GM13976 (cell line): ENCODE data around the gene MALT1.

Experiments
- DNase-seq: peaks from one replicate; pipeline ENCODE4 v3.0.0; 2012; ENCODE audit warnings: low spot score
- in situ Hi-C: fragments of 300-500 bp; cut with MboI; formaldehyde crosslinking; loops from one replicate; pipeline ENCODE4 v1.12.0; 2022; ENCODE audit warnings: low sequenced_read_pairs, mixed read lengths, inconsistent platforms; ENCODE audit not compliant: unreplicated experiment
- TF ChIP-seq, protein P1 (sequence below): IDR thresholded peaks from 2 replicates; pipeline ENCODE4 v1.5.1; 2012; ENCODE audit warnings: borderline replicate concordance, mild to moderate bottlenecking; ENCODE audit not compliant: insufficient read depth; ENCODE audit errors: extremely low read depth, missing control alignments, control extremely low read depth

Gene MALT1

DNA sequence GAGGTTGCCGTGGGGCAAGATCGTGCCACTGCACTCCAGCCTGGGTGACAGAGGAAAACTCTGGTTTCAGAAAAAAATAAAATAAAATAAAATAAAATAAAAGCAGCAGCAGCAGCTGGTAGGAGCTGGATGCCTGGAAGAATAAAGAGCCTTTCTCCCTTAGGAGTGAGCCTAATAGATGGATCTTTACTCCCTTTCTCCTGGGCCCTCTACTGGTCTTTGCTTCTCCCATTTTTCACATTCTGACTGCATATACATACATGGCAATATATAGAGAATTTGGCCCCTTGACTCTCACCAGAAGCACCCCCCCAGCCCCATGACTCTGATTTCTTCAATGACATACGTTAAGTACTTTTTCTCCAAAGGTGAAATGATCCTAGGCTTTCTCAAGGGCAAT lies 9.8 kb upstream of the MALT1 start:
- TF ChIP-seq, protein P1, sequence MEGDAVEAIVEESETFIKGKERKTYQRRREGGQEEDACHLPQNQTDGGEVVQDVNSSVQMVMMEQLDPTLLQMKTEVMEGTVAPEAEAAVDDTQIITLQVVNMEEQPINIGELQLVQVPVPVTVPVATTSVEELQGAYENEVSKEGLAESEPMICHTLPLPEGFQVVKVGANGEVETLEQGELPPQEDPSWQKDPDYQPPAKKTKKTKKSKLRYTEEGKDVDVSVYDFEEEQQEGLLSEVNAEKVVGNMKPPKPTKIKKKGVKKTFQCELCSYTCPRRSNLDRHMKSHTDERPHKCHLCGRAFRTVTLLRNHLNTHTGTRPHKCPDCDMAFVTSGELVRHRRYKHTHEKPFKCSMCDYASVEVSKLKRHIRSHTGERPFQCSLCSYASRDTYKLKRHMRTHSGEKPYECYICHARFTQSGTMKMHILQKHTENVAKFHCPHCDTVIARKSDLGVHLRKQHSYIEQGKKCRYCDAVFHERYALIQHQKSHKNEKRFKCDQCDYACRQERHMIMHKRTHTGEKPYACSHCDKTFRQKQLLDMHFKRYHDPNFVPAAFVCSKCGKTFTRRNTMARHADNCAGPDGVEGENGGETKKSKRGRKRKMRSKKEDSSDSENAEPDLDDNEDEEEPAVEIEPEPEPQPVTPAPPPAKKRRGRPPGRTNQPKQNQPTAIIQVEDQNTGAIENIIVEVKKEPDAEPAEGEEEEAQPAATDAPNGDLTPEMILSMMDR: no peak
- no peak for DNase-seq
- in situ Hi-C loops: no loop called here

DNA sequence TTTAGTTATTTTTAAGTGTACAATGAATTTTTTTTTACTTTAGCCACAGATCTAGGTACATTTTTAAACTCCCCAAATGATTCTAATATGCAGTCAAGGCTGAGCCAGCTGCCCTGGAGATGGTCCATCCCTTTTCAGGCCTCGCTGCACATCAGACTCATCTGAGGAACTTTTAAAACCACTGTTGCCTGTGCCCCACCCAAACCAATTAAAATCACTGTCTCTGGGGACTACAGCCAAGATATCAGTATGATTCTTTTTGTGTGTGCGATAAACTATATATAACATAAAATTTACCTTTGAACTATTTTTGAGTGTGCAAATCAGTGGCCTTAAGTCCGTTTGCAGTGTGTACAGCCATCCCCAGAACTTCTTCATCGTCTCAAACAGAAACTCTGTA lies 9.1 kb upstream of the MALT1 start:
- in situ Hi-C loops: no loop called here
- TF ChIP-seq, protein P1: no peak
- no peak for DNase-seq

DNA sequence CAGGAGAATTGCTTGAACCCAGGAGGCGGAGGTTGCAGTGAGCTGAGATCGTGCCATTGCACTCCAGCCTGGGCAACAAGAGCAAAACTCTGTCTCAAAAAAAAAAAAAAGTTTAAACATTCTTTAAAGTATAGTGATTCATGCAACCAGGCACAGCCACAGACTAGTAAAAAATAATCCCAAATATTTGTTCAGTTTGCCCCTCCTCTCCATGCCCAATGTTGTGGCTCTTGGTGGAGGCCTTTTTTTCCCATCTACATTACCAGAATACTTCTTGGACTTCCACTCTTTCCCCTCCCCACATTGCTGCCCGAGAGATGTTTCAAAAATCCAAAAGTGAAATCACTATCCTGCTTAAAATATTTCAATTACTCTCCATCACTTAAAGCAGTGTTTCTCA lies 5.1 kb upstream of the MALT1 start:
- DNase-seq: no peak
- TF ChIP-seq, protein P1: no peak
- in situ Hi-C loops: no loop called here

GRCh38 chr18:58668211-58668610 lies 3.1 kb upstream of the MALT1 start:
- in situ Hi-C loops: no loop called here
- DNase-seq: no peak
- TF ChIP-seq, protein P1: no peak

DNA sequence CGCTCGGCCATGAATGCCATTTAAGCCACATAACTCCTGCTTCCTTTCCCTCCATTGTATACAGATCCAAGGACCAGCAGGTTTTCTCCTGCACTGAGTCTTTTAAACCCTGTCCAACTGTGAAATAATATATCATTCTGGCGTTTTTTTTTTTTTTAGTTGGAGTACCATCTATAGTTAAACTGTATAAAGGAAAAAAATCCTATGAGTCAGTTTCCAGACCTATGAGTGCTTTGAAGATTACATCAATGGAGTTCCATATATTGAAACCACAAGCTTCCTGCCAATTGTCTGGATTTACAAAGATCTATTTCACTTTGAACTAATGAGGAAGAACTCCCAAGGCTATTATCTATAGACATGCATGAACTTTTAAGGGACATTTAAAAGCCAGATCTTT lies 2.4 kb upstream of the MALT1 start:
- in situ Hi-C loops: no loop called here
- TF ChIP-seq, protein P1: no peak
- no peak for DNase-seq

DNA sequence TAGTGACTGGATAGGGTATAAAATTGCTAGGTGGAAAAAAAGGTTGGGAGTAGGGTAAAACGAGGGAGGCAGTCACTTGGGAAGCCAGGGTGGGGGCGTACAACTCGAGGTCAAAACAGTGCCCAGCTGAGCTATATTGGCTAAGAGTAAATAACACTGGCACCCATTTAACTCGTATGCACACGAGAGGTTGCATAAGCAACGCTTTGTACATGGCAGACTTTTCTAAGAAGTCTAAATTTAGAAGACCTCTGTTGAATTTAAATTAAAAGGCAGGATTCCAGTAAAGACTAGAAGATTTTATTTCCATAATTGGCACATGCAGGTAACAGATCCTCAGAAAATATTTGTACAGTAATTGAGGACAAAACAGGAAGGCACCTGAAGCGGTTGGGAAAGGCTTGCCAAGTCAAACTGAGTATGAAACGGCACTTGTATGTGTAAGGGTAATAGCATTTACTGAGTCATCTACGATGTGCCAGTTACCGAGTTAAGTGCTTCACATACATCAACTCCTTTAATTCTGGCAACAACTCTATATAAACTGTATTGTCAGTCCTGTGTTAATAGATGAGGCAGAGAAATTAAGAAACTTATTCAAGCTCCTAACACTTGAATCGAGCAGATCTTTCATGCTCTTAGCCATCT lies 1.4 kb upstream of the MALT1 start:
- no peak for DNase-seq
- in situ Hi-C loops: no loop called here
- TF ChIP-seq, protein P1: no peak
